Fibroblast of the aortic adventitia (primary cell): Measurements from ENCODE around the gene ENAH. TPM values are rescaled to one million over a fixed set of nuclear protein-coding genes. Genes with fewer than 3 reads are reported as not detected.
A peak's percentile ranks its signal among the peaks of the same experiment; 100 is the strongest.

Experiments
- DNase-seq: peaks from one replicate; pipeline ENCODE4 v3.0.0-alpha.2; 2010; ENCODE audit warnings: low read depth
- H3K4me3 ChIP-seq: 2 replicates; pipeline ENCODE4 v1.5.1; 2011; ENCODE audit warnings: low read depth, mild to moderate bottlenecking, control low read depth, low read length, moderate library complexity
- total RNA-seq: library from RNA; depleted of rRNA; stranded (reverse); fragments of >200 nt; gene quantifications from 2 replicates; pipeline ENCODE4 v1.2.3, GENCODE V29; 2012; ENCODE audit warnings: low replicate concordance
- TF ChIP-seq, protein P1 (sequence below): IDR thresholded peaks from 2 replicates; pipeline ENCODE4 v1.5.1; 2011; ENCODE audit warnings: mild to moderate bottlenecking, low read length, control low read depth, inconsistent platforms; ENCODE audit not compliant: insufficient read depth

Gene ENAH
- total RNA-seq, 1 donor, result 148 TPM

DNA sequence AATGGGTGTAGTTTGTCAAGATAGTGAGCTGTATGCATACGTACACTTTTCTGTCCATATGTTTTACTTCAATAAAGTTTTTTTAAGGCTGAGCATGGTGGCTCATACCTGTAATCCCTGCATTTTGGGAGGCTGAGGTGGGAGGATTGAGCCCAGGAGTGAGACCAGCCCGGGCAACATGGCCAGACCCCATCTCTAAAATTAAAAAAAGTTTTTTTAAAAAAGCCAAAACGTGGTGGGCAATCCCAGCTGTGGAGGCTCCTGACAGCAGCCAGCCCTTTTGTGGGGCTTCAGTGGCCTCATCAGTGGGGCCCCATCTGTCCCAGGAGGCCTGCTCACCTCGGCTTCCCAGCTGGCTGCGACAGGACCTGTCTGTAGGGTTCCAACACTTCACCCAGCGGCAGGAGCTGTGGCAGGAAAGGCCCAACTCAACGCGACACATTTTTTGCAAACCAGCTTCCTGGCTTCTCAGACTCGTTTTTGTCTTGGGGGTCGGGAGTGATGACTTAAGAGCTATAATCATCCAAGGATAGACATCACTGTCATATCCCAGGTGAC, 168.2 kb downstream of the ENAH start:
- no peak for DNase-seq
- TF ChIP-seq, protein P1, sequence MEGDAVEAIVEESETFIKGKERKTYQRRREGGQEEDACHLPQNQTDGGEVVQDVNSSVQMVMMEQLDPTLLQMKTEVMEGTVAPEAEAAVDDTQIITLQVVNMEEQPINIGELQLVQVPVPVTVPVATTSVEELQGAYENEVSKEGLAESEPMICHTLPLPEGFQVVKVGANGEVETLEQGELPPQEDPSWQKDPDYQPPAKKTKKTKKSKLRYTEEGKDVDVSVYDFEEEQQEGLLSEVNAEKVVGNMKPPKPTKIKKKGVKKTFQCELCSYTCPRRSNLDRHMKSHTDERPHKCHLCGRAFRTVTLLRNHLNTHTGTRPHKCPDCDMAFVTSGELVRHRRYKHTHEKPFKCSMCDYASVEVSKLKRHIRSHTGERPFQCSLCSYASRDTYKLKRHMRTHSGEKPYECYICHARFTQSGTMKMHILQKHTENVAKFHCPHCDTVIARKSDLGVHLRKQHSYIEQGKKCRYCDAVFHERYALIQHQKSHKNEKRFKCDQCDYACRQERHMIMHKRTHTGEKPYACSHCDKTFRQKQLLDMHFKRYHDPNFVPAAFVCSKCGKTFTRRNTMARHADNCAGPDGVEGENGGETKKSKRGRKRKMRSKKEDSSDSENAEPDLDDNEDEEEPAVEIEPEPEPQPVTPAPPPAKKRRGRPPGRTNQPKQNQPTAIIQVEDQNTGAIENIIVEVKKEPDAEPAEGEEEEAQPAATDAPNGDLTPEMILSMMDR, result no peak

DNA sequence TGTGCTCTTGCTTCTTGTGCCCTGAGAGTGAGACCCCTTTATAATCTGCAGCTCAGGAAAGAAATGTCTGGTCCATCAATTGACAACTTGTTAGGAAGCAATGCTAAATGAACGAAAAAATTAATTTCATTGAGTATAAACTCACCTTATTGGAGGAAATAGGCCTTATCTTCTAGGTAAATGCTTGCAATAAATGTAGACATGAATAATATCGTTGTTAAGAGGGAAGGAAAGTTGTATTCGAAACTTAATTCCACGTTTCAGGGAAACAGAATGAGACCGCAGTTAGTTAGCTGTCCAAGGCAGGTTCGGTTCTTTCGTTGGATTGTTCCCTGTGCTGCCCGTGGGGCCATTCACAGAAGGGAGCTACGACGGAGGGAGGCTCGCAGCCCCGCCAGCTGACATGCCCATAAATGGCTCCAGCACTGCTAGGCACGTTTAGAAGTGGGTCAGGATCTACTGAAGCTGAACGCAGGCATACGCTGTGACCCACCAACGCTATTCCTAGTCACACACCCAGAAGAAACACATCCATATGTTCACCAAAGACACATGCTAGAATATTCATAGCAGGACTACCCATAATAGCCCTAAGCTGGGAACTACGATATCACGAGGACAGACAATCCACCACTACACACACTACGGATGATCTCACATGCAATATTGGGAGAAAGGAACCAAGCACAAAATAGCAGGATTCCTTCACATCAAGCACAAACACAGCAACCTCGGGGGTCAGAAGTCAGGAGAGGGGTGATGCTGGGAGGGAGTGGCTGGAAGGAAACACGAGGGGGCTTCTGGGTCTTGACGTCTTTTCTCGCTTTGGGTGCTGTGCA, 168.9 kb downstream of the ENAH start:
- TF ChIP-seq, protein P1, result no peak
- H3K4me3 ChIP-seq, result no peak overlapping the region
- no peak for DNase-seq

More for the DNA sequence above, 168.2 kb downstream of the ENAH start:
- H3K4me3 ChIP-seq, result no peak overlapping the region

DNA sequence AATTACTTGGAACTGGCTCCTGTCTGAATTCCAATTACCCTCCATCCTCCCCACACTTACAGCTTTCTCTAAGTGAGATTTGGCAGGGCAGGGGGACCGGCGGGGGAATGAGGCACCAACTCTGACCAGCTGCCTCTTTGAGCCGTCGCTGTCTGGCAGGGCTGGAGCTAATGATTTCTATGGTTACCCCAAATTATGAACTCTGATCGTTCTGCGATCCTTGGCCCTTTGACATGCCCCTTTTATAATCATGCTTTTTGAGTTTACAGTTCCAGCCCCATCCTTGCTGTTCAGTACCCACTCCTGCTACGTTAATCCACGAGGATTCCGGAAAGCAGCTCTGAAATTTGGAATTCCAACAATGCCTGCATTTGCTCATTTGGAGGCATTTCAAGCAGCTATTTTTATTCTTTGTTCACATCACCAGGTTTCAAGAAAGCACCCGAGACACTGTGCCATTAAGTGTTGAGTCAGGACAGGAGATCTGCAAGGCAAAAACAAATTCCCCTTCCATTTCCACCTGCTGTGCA, 170.4 kb downstream of the ENAH start:
- TF ChIP-seq, protein P1, result no peak
- H3K4me3 ChIP-seq, result no peak overlapping the region
- DNase-seq, result peak; percentile 87

DNA sequence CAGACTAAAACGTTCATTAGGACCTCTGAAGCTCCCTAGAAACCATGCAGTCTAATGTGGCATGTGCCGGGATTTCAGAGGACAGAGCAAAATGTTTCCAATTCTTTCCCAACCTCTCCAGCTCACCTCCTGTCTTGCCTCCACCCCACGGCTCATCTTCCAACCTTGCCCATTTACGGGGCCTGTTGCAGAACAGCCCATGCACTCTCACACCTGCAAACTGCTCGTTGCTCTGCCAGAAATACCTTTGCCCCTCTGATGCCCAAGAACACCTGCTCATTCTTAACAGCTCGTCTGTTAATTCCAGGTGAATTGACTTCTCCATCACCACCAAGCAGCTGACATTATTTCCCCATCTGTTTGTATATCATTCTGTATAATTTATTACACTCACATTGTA, 171.2 kb downstream of the ENAH start:
- H3K4me3 ChIP-seq, result no peak overlapping the region
- no peak for DNase-seq
- TF ChIP-seq, protein P1, result no peak

DNA sequence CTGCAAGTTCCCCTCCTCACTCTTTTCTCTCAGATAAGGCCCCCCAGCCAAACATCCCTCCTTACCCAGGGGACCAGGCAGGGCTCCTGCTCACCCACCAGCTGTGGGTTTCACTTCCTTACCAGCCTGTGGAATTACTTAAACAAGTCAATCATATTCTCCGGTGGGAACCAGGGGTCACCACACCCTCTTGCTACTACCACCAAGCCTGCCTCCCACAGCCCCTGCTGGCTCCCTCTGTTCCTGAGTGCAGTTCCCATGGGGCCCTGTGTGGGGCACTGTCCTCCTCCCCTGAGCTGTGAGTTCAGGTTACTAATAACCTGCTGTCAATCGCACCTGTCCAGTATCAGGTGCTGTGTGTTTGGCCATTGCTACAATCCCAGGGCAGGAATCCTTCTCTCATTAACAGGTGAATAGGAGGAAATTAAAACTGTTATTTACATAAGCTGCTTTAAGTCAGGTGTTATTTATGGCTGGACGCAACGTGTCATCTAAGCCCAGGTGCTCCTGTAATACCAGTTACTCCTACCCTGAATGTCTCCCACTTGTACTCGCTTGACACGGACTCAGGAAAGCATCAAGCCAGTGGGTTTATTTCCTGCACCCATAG, 172.0 kb downstream of the ENAH start:
- DNase-seq, result no peak
- TF ChIP-seq, protein P1, result peak; percentile 74
- H3K4me3 ChIP-seq, result no peak overlapping the region

DNA sequence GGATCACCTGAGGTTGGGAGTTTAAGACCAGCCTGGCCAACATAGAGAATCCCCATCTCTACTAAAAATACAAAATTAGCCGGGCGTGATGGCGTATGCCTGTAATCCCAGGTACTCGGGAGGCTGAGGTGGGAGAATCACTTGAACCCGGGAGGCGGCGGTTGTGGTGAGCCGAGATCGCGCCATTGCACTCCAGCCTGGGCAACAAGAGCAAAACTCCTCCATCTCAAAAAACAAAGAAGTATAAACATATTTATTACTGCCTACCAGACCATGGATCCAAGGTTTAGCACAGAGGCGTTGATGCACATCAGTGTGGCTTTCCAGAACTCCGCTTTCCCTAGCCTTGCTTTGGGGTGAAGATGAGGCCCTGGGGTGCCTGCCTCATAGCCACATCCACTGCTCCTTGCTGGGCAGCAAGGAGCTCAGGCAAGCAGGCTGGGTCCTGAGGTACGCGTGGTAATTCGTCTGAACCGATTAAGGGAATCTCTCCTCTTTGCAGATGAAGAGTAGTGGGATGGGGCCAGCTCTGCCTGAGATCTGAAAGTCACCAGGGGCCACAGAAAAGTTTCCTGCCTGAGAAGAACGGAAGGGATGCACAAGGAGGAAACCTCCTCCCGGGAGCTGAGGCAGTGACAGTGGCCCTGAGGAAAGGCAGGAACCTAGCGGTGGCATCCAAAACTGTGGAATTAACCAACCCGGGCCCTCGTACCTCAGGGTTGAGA, 172.8 kb downstream of the ENAH start:
- TF ChIP-seq, protein P1, result no peak
- no peak for DNase-seq
- H3K4me3 ChIP-seq, result no peak overlapping the region
